Measurements from ENCODE around the gene WDR37. TPM values are rescaled to one million over a fixed set of nuclear protein-coding genes. Genes with fewer than 3 reads are reported as not detected.
A peak's percentile ranks its signal among the peaks of the same experiment; 100 is the strongest.

The WDR37 gene
- total RNA-seq, 2 experiments from 2014 or later = 30.4 to 34.4 TPM

GRCh38 chr10:1133495-1134045 lies 77.4 kb downstream of the WDR37 start:
- Mint-ChIP-seq H3K9me3 (peaks cover 5% of the 10 kb centered on the region), H3K27ac (no peak overlapping the region), H3K36me3 (peaks cover 32% of the 10 kb centered on the region), H3K4me3 (no peak overlapping the region), H3K27me3 (peaks cover under 1% of the 10 kb centered on the region), H3K4me1 (peaks cover 20% of the 10 kb centered on the region)
- DNase-seq (no peak), ATAC-seq (ENCODE audit: low read depth) (peak; percentile 36)
- POLR2A ChIA-PET = no interaction called here

GRCh38 chr10:1134156-1134555 lies 78.0 kb downstream of the WDR37 start:
- Mint-ChIP-seq H3K36me3 (peaks cover 35% of the 10 kb centered on the region), H3K27me3 (peaks cover 4% of the 10 kb centered on the region), H3K4me3 (no peak overlapping the region), H3K27ac (peak overlapping the region; percentile 28), H3K4me1 (peaks cover 20% of the 10 kb centered on the region), H3K9me3 (peaks cover 9% of the 10 kb centered on the region)
- POLR2A ChIA-PET = no interaction called here
- ATAC-seq (ENCODE audit: low read depth) (no peak), DNase-seq (no peak)

- H3K36me3 Mint-ChIP-seq = peaks cover 20% of the 10 kb centered on the region
- H3K4me3 Mint-ChIP-seq = no peak overlapping the region
- peaks cover 19% of the 10 kb centered on the region for H3K27me3 Mint-ChIP-seq
- POLR2A ChIA-PET = no interaction called here
- DNase-seq = no peak
- no peak for ATAC-seq (ENCODE audit: low read depth)
- H3K4me1 Mint-ChIP-seq = peaks cover 20% of the 10 kb centered on the region
- peaks cover 9% of the 10 kb centered on the region for H3K9me3 Mint-ChIP-seq
- H3K27ac Mint-ChIP-seq = no peak overlapping the region
Measured at GRCh38 chr10:1136268-1136667, 80.1 kb downstream of the WDR37 start.

- ATAC-seq (ENCODE audit: low read depth) (no peak), DNase-seq (no peak)
- no peak overlapping the region for H3K4me3 Mint-ChIP-seq
- peaks cover 10% of the 10 kb centered on the region for H3K36me3 Mint-ChIP-seq
- peaks cover 16% of the 10 kb centered on the region for H3K4me1 Mint-ChIP-seq
- peaks cover 23% of the 10 kb centered on the region for H3K27me3 Mint-ChIP-seq
- POLR2A ChIA-PET = no interaction called here
- no peak overlapping the region for H3K27ac Mint-ChIP-seq
- peaks cover 9% of the 10 kb centered on the region for H3K9me3 Mint-ChIP-seq
Measured at GRCh38 chr10:1137499-1138163, 81.4 kb downstream of the WDR37 start.

GRCh38 chr10:1138529-1138928 lies 82.3 kb downstream of the WDR37 start:
- Mint-ChIP-seq H3K9me3 (peaks cover 9% of the 10 kb centered on the region), H3K4me3 (no peak overlapping the region), H3K27ac (no peak overlapping the region), H3K36me3 (peaks cover 6% of the 10 kb centered on the region), H3K4me1 (peaks cover 10% of the 10 kb centered on the region), H3K27me3 (peaks cover 31% of the 10 kb centered on the region)
- no peak for DNase-seq
- POLR2A ChIA-PET = no interaction called here
- ATAC-seq (ENCODE audit: low read depth) = no peak

- POLR2A ChIA-PET = interaction anchor here (1.3 kb wide), 1 partner anchor 12 kb away, joined by 3 read pairs; no protein-coding TSS in a partner anchor
- Mint-ChIP-seq H3K4me1 (no peaks in the 10 kb centered on the region), H3K36me3 (peaks cover 4% of the 10 kb centered on the region), H3K27ac (no peak overlapping the region), H3K4me3 (no peak overlapping the region), H3K9me3 (peaks cover 22% of the 10 kb centered on the region), H3K27me3 (peaks cover 41% of the 10 kb centered on the region)
- ATAC-seq (ENCODE audit: low read depth) (no peak), DNase-seq (no peak)
Measured at GRCh38 chr10:1141261-1141660, 85.1 kb downstream of the WDR37 start.

- Mint-ChIP-seq H3K27ac (no peak overlapping the region), H3K9me3 (peaks cover 22% of the 10 kb centered on the region), H3K4me3 (no peak overlapping the region), H3K4me1 (no peaks in the 10 kb centered on the region), H3K36me3 (peaks cover 4% of the 10 kb centered on the region), H3K27me3 (peaks cover 41% of the 10 kb centered on the region)
- no peak for DNase-seq
- no peak for ATAC-seq (ENCODE audit: low read depth)
- POLR2A ChIA-PET = interaction anchor here (1.3 kb wide), 1 partner anchor 11 kb away, joined by 3 read pairs; no protein-coding TSS in a partner anchor
Measured at GRCh38 chr10:1141701-1142100, 85.5 kb downstream of the WDR37 start.

- peaks cover 4% of the 10 kb centered on the region for H3K36me3 Mint-ChIP-seq
- no peak overlapping the region for H3K27ac Mint-ChIP-seq
- H3K4me3 Mint-ChIP-seq = no peak overlapping the region
- DNase-seq = no peak
- no peak for ATAC-seq (ENCODE audit: low read depth)
- no peaks in the 10 kb centered on the region for H3K4me1 Mint-ChIP-seq
- POLR2A ChIA-PET = no interaction called here
- peaks cover 26% of the 10 kb centered on the region for H3K9me3 Mint-ChIP-seq
- peaks cover 41% of the 10 kb centered on the region for H3K27me3 Mint-ChIP-seq
Measured at GRCh38 chr10:1142596-1142995, 86.4 kb downstream of the WDR37 start.

GRCh38 chr10:1147810-1148209 lies 91.6 kb downstream of the WDR37 start:
- peaks cover 19% of the 10 kb centered on the region for H3K27me3 Mint-ChIP-seq
- ATAC-seq (ENCODE audit: low read depth) (no peak), DNase-seq (no peak)
- no peaks in the 10 kb centered on the region for H3K36me3 Mint-ChIP-seq
- no peak overlapping the region for H3K4me3 Mint-ChIP-seq
- peaks cover 1% of the 10 kb centered on the region for H3K4me1 Mint-ChIP-seq
- no peak overlapping the region for H3K27ac Mint-ChIP-seq
- POLR2A ChIA-PET = no interaction called here
- peaks cover 17% of the 10 kb centered on the region for H3K9me3 Mint-ChIP-seq

GRCh38 chr10:1148855-1149605 lies 92.8 kb downstream of the WDR37 start:
- peaks cover 1% of the 10 kb centered on the region for H3K4me1 Mint-ChIP-seq
- H3K4me3 Mint-ChIP-seq = peak overlapping the region; percentile 53
- no peak for ATAC-seq (ENCODE audit: low read depth)
- POLR2A ChIA-PET = no interaction called here
- no peak for DNase-seq
- peaks cover 11% of the 10 kb centered on the region for H3K27me3 Mint-ChIP-seq
- no peak overlapping the region for H3K27ac Mint-ChIP-seq
- H3K9me3 Mint-ChIP-seq = peaks cover 17% of the 10 kb centered on the region
- no peaks in the 10 kb centered on the region for H3K36me3 Mint-ChIP-seq

GRCh38 chr10:1149793-1150637 lies 93.8 kb downstream of the WDR37 start:
- peak; percentile 80 for ATAC-seq (ENCODE audit: low read depth)
- POLR2A ChIA-PET = no interaction called here
- Mint-ChIP-seq H3K27ac (no peak overlapping the region), H3K9me3 (peaks cover 12% of the 10 kb centered on the region), H3K4me1 (peaks cover 1% of the 10 kb centered on the region), H3K27me3 (peaks cover 4% of the 10 kb centered on the region), H3K36me3 (no peaks in the 10 kb centered on the region), H3K4me3 (peak overlapping the region; percentile 53)
- no peak for DNase-seq

- peaks cover 1% of the 10 kb centered on the region for H3K4me1 Mint-ChIP-seq
- H3K9me3 Mint-ChIP-seq = peaks cover 10% of the 10 kb centered on the region
- H3K4me3 Mint-ChIP-seq = no peak overlapping the region
- H3K27me3 Mint-ChIP-seq = peaks cover 4% of the 10 kb centered on the region
- POLR2A ChIA-PET = no interaction called here
- no peak for ATAC-seq (ENCODE audit: low read depth)
- H3K36me3 Mint-ChIP-seq = no peaks in the 10 kb centered on the region
- no peak for DNase-seq
- H3K27ac Mint-ChIP-seq = no peak overlapping the region
Measured at GRCh38 chr10:1150638-1150955, 94.4 kb downstream of the WDR37 start.
